Neuron (in vitro differentiated cells): ENCODE measurements around the gene GRM5.

Experiments used
- H2AFZ ChIP-seq: one replicate; pipeline ENCODE4 v1.6.1; 2013; ENCODE audit warnings: low read depth, mild to moderate bottlenecking, inconsistent platforms, low read length, moderate library complexity
- H3K27me3 ChIP-seq: one replicate; pipeline ENCODE4 v1.6.1; 2013; ENCODE audit warnings: low read length; ENCODE audit not compliant: insufficient read depth
- H3K36me3 ChIP-seq: one replicate; pipeline ENCODE4 v1.6.1; 2013; ENCODE audit warnings: low read length; ENCODE audit not compliant: insufficient read depth
- H3K4me1 ChIP-seq: one replicate; pipeline ENCODE4 v1.6.1; 2013; ENCODE audit warnings: low read length; ENCODE audit not compliant: insufficient read depth
- H3K4me3 ChIP-seq: 2 replicates; pipeline ENCODE4 v1.5.1; 2013; ENCODE audit warnings: mild to moderate bottlenecking, low read length, moderate library complexity
- H3K9me3 ChIP-seq: one replicate; pipeline ENCODE4 v1.6.1; 2013; ENCODE audit warnings: low read length

Gene GRM5

DNA sequence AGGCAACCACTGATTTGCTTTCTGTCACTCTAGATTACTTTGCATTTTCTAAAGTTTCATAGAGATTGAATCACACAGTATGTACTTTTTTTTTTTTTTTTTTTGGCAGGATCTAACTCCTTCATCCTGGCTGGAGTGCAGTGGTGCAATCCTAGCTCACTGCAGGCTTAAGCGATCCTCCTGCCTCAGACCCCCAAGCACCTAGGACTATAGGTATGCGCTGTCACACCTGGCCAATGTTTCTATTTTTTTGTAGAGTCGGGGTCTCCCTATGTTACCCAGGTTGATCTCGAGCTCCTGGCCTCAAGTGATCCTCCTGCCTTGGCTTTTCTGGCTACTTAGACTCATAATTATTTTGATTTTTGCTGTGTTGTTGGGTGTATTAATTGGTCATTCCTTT is 433.6 kb downstream of the GRM5 start:
- Histone ChIP-seq H3K27me3 (no peaks in the 10 kb centered on the region), H3K4me1 (no peaks in the 10 kb centered on the region), H3K9me3 (no peaks in the 10 kb centered on the region), H3K4me3 (no peak overlapping the region), H3K36me3 (no peaks in the 10 kb centered on the region), H2AFZ (no peak overlapping the region)

DNA sequence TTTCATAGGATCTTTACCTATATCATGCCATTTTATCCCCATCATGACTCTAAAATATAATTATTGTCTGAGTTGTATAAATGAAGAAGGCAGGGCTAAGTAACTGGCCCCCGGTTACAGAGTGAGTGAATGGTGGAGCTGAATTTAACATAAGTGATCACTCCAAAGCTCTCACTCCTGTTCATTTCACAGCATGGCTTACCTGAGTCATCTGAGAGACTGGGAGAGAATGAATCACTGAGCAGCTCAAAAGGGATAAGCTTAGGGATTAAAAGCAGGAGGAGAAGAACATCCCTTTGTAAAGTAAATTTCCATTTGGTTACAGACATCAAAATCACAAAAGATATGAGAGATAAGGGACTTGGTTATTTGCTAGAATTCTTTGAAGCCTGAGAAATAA is 434.3 kb downstream of the GRM5 start:
- Histone ChIP-seq H3K27me3 (no peaks in the 10 kb centered on the region), H2AFZ (no peak overlapping the region), H3K4me1 (no peaks in the 10 kb centered on the region), H3K36me3 (no peaks in the 10 kb centered on the region), H3K9me3 (no peaks in the 10 kb centered on the region), H3K4me3 (no peak overlapping the region)

DNA sequence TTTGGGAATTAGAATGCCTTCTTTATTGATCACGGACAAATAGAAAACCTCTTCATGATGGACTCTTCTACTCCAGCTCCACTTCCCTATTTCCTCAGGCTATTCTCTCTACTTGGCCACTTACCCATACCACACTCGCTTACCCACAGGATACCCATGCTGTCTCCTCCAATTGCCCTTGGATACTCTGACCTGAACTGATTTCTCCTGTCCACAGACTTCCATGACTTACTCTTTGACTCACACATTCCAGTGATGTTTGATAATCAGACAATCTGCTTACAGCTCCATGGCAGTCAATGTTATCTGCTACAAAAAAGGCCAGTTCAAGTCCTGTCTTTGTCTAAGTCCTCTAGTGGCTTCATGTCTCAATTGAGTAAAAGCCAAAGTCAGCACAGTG is 436.3 kb downstream of the GRM5 start:
- Histone ChIP-seq H3K4me1 (no peaks in the 10 kb centered on the region), H2AFZ (no peak overlapping the region), H3K27me3 (no peaks in the 10 kb centered on the region), H3K9me3 (no peaks in the 10 kb centered on the region), H3K4me3 (no peak overlapping the region), H3K36me3 (no peaks in the 10 kb centered on the region)

DNA sequence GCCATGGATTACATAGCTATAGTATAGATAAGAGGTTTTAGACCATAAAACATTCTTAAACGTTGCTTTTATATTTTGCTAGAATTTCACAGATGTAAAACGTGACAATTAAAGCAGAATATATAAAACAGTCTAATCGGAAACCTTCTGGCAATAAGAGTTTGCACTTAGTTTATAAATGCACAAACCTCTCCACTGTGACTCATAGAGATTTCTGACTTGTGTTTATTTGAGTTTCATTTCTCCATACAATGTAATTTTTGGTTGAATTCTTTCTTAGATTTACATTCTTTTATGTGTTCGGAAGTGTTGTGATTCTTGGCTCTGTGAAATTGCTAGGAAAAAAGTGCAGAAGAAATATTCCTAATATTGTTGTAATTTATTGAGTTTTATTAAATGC is 439.6 kb downstream of the GRM5 start:
- Histone ChIP-seq H3K4me1 (no peaks in the 10 kb centered on the region), H2AFZ (no peak overlapping the region), H3K4me3 (no peak overlapping the region), H3K36me3 (no peaks in the 10 kb centered on the region), H3K27me3 (no peaks in the 10 kb centered on the region), H3K9me3 (no peaks in the 10 kb centered on the region)

DNA sequence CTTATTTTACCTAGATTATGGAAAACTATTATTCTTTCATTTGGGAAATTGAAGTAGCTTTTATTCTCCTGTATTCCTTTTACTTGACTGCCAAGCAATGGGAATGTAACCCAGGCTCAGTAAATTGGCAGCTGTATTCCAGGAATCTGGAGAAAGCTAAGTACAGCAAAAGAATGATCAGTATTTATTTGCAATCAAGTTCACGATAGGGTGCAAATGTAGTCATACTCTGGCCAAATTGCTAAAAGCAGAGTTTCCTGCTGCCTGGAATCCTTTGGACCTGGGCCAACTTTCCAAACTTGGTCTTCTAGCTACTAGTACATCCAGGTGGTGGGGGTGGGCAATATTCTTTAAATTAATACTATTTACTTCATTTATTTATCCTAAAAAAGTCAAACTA is 442.3 kb downstream of the GRM5 start:
- no peaks in the 10 kb centered on the region for H3K9me3 ChIP-seq
- no peaks in the 10 kb centered on the region for H3K36me3 ChIP-seq
- no peak overlapping the region for H3K4me3 ChIP-seq
- H3K4me1 ChIP-seq: peaks cover 12% of the 10 kb centered on the region
- H2AFZ ChIP-seq: no peak overlapping the region
- H3K27me3 ChIP-seq: no peaks in the 10 kb centered on the region

DNA sequence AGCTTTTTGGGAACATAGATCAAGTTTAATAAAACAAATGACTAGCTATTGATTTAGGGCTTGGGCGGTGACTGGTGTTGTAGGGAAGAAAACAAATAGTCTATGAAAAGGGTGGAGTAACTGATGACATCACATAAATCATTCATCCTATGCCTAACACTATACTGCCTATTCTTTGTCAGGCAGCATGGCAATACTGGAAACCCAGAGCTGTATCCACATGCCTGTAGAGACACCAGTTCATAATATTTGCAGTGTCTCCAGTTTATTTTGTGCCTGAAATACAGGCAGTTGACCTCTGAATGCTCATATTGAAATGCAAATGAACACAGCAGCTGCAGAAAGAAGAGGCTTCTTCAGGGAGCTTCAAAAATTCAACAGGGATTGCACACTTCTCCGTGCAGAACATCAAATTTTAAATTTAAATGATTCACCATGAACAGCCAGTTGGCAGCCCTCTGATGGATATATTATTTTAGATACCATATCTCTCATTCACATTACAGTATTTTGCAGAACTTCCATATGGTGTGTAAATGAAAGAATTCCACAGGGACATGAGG is 445.1 kb downstream of the GRM5 start:
- no peaks in the 10 kb centered on the region for H3K36me3 ChIP-seq
- no peak overlapping the region for H2AFZ ChIP-seq
- H3K9me3 ChIP-seq: no peaks in the 10 kb centered on the region
- H3K27me3 ChIP-seq: no peaks in the 10 kb centered on the region
- H3K4me3 ChIP-seq: no peak overlapping the region
- H3K4me1 ChIP-seq: peaks cover 12% of the 10 kb centered on the region

DNA sequence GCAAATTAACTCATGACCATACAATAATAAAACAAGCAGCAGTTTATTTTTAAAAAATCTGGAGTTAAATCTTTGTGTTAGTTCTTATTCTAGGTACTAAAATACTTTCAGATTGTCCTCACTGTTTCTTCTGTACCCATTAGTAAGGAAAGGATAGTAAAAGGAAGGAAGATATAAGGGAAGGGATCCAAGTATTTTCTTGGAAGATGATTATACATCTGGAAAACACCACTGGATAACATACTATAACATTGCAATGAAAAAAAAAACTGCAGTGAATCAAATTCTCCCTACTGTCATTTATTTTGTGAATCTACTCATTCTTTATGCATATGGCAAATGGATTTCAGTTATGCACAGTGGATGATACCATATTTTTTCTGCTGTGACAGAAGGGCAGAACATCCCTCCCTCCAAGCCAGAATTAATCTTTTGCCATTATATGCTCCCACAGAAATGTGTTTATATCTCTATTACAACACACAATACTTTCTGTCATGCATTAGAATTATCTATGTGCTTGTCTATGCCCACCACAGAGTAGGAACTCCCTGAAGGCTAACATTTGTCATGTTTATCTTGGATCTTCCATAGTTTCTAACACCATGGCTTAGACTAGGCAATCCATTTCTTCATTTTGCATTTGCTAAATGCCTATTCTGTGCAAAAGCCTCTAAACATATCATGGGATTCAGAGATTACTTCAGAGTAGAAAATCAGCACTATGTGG is 446.0 kb downstream of the GRM5 start:
- Histone ChIP-seq H3K36me3 (no peaks in the 10 kb centered on the region), H3K9me3 (no peaks in the 10 kb centered on the region), H2AFZ (no peak overlapping the region), H3K27me3 (no peaks in the 10 kb centered on the region), H3K4me1 (peaks cover 12% of the 10 kb centered on the region), H3K4me3 (no peak overlapping the region)

DNA sequence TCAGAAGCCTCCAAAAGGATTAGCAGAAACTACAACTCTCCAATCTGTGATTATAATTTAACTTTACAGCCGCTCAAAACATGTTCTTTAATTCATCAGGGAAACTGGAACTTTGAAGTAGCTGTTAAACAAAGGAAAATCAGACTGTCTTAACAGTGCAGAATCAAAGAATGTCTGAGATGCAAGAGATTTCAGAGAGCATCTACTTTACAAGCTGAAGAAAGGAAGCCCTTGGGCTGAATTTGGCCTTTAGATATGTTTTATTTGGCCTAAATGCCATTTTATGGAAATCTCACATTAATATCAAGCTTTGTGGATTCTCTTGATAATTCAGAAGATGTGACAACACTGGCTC is 446.7 kb downstream of the GRM5 start:
- H2AFZ ChIP-seq: no peak overlapping the region
- no peaks in the 10 kb centered on the region for H3K27me3 ChIP-seq
- H3K4me3 ChIP-seq: no peak overlapping the region
- H3K4me1 ChIP-seq: peaks cover 12% of the 10 kb centered on the region
- H3K36me3 ChIP-seq: no peaks in the 10 kb centered on the region
- H3K9me3 ChIP-seq: no peaks in the 10 kb centered on the region

DNA sequence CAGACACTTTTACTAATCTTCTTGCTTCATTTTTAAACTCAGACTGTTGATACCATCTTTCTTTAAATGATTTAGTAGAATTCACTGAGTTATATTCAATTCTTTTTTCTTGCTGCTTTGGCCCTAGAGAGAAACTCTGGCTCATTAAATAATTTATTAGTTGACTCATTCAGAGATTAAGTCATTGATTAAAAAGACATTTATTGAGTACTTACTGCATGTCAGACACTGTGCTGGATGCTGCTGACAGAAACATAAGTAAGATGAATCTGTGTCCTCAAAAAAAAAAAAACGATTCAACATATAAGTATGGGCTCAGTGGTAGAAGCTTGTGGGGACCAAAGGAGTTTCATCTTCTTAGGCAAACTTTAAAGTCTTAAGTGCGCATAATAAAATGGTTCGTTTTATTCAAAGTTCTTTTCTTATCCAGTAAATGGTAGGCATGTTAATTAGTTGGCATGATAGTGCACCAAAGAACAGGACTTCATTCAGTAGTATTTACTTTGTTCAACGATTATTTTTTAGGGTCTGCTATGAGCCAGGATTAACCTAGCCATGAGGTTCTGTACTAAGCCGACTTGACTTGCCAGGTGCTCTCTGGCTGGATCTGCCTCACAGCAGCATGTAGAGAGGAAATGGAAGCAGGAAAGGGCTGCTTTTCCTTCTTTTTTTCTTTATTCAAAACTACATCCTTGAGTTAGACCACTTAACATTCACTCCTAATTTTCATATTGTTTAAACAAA is 447.3 kb downstream of the GRM5 start:
- H3K9me3 ChIP-seq: no peaks in the 10 kb centered on the region
- no peak overlapping the region for H3K4me3 ChIP-seq
- H3K4me1 ChIP-seq: peaks cover 12% of the 10 kb centered on the region
- H3K27me3 ChIP-seq: no peaks in the 10 kb centered on the region
- H3K36me3 ChIP-seq: no peaks in the 10 kb centered on the region
- no peak overlapping the region for H2AFZ ChIP-seq

DNA sequence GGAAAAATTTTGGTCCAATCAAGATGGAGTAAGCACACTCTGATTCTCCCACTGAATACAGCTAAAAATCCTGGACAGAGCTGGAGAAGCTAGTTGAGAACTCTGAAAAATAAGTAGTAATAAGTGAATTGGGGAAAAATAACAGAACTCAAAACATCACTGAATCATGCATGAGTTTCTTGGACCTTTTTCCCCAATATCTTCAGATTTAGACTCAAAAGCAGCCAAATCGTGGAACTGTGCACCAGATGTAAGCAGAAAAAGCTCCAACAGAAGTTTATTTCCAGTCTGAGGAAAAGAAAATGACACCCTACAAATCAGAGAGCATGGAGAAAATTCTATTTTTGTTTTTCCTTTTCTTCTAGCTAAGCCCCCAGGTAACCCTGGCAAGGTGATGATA is 448.6 kb downstream of the GRM5 start:
- H3K36me3 ChIP-seq: no peaks in the 10 kb centered on the region
- H3K4me1 ChIP-seq: peaks cover 12% of the 10 kb centered on the region

DNA sequence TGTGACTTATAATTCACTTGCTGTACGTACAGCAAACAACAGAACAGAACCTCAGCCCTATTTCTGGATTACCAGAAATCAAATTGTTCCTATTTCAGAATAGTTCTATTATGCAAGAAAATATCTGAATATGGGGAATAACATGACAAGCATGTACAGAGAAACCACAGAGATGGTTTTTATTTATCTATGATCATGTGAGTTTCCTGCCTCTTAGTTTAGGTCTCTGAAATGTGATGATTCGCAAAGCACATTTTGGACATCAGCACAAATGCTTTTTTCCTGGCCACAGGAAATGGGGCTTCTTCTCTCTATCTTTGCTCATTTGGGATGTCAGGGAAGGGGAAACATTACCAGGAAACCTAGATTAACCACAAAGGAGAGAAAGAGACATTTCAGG is 461.5 kb downstream of the GRM5 start:
- Histone ChIP-seq H3K27me3 (no peaks in the 10 kb centered on the region), H3K4me3 (no peak overlapping the region), H2AFZ (no peak overlapping the region), H3K36me3 (no peaks in the 10 kb centered on the region), H3K9me3 (no peaks in the 10 kb centered on the region), H3K4me1 (no peaks in the 10 kb centered on the region)

More for the DNA sequence above, 448.6 kb downstream of the GRM5 start:
- no peaks in the 10 kb centered on the region for H3K27me3 ChIP-seq
- H3K4me3 ChIP-seq: no peak overlapping the region
- no peaks in the 10 kb centered on the region for H3K9me3 ChIP-seq
- H2AFZ ChIP-seq: no peak overlapping the region

DNA sequence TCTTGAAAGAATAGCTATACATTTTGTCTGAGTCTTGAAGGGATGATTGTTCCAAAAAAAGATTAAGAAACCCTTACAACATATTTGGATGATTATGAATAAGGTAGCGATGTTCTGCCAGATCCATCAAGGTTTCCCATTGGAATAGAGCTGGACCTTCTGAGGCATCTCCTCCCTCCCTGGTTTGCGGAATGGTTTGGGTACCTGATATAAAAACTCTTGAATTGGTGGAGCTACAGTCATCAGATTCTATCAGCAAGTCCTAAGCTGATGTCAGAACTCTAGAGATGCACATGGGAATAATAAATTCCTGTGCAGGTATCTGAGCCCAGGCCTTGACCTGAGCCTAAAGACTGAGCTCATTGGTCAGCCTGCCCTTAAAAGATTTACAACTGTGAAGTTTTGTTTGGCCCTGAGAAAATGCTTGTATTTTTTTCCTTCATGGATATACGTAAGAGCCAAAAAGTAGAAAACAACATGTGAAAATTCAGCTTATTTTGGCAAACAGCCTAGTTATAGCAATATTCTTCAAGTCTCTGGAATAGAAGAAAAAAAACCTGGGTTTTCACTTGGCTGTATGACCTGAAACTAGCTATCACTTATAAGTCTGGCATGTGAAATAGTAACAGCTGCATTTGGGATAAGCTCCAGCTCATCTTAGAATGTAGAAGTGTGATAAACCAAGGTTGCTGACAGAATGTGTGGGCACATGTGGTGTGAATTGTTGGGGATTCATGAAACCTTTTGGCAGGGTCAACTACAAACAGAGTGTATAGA is 462.5 kb downstream of the GRM5 start:
- Histone ChIP-seq H3K27me3 (no peaks in the 10 kb centered on the region), H3K36me3 (no peaks in the 10 kb centered on the region), H2AFZ (no peak overlapping the region), H3K4me3 (no peak overlapping the region), H3K9me3 (no peaks in the 10 kb centered on the region), H3K4me1 (no peaks in the 10 kb centered on the region)

DNA sequence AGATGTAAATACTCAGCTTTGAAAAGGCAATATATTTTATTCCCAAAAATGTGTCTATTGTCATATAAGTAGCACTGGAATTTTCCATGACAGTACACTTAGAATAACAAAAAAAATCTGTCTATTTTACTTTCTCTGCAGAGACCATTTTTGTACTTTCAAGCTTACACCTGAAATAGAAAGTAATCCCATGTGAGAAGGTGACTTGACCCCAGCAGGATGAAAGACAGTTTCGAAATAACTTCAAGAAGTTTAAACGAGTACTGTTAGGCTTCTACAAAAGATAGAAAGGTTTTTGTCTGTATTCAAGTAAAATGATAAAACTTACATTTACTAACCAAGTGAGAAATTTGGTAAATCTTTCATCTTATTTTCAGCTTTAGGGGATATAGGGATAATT is 468.4 kb downstream of the GRM5 start:
- Histone ChIP-seq H3K4me3 (no peak overlapping the region), H3K36me3 (no peaks in the 10 kb centered on the region), H2AFZ (no peak overlapping the region), H3K9me3 (no peaks in the 10 kb centered on the region), H3K27me3 (no peaks in the 10 kb centered on the region), H3K4me1 (no peaks in the 10 kb centered on the region)
